HG03139 (cell line): ENCODE data around the gene EDEM1.
"Not testable (repeated sequence)": the region's sequence is repeated elsewhere in the genome, so short reads cannot be mapped to it uniquely, and the experiment has no call there.

Source experiments
- ATAC-seq: cut with Tn5 transposase; IDR thresholded peaks from one replicate; pipeline ENCODE4 v1.9.1; 2021; ENCODE audit not compliant: unreplicated experiment

Gene EDEM1

GRCh38 chr3:5172018-5172417 is 15.5 kb upstream of the EDEM1 start:
- no peak for ATAC-seq

DNA sequence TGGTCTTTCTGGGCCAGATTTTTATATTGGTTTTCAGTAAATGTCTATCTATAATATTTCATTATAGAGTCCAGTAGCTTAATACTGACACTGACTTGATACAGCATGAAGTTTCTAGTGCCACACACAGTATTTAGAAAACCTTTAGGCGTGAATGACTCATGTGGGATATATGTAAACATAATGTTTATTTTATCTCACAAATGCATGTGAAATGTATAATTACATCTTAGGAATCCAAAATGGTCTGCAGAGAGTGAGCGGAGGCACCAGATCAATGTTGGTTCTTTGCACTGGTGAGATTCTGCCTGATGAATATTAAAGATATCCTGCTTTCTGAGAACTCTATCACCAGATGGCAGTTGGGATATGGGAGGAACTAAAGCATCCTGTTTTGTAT is 8.5 kb upstream of the EDEM1 start:
- not testable (repeated sequence) for ATAC-seq

DNA sequence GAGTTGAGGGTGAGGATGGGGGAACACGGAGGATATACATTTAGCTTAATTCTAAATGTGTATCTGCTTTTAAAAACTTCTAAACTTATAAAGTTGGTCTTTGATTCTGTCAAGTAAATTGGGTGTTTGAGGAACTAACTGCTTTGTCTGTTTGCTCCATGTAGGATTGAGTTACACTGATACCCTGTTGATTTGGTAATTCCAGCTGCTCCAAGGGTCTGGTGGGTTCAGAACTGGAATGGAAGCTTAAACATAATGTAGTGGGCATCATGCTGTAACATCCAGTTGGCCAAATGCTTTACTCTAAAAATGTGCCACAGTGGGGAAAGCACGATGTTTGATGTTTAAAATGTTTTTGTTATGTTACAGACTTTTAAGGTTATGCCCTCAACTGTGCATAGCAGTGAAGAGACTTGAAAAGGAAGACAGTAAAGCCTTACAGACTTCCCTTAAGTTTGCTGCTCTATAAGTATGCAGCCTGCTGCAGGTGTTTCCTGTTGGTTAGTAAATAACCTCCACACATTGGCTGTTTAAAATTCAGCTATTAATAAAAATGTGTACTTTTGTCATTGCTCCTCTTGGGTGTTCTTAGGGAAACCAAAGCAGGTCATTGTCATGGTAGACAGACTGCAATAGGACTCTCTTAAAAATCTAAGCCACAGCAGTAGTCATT is 5.9 kb upstream of the EDEM1 start:
- peak; percentile 72 for ATAC-seq

DNA sequence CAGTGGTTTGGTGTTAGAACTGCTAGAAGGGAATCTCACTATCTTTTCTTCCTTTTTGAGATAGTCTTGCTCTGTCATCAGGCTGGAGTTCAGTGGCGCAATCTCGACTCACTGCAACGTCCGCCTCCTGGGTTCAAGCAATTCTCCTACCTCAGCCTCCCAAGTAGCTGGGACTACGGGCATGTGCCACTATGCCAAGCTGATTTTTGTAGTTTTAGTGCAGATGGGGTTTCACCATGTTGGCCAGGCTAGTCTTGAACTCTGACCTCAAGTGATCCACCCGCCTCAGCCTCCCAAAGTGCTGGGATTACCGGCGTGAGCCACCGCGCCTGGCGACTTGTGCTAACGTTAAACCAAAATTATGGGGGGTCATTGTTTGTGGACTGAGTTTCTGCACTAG is 3.8 kb upstream of the EDEM1 start:
- not testable (repeated sequence) for ATAC-seq

DNA sequence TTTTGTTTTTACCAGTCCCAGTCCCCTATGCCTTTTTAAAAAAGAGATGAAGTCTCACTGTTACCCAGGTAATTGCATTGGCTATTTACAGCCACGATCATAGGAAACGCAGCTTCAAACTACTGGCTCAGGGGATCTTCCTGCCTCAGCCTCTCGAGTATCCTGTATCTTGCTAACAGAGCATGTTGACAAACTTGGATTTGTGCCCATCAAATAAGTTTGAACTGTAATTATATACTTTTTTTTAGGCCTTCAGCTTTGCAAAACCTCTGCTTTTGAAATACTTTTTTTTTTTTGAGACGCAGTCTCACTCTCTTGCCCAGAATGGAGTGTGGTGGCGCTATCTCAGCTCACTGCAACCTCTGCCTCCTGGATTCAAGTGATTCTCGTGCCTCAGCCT is 3.0 kb upstream of the EDEM1 start:
- no peak for ATAC-seq

DNA sequence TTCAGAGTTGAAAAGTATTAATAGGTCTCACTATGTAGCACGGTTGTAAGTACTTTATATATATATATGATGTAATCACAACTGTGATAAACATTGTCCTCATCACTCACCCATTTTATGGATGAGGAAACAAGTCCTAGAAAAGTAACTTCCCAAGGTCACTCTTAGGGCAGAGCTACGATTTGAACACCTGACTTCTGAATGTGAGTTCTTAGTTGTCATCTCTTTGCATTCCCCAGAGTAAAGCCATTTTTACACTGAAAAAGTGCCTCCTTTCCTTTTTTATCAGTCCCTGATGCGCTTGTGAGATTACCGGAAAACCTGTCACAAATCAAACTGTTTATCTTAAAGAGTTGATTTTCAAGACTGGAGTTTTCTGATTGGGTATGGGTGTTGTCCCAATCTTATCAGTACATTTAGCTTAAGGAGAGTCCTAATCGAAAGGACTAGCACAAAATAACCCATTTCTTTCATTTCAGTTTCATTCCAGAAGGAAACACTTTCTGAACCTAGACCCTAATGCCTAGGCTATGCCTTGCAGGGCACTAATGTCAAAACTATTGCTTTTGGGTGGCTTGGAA is 2.3 kb upstream of the EDEM1 start:
- no peak for ATAC-seq

DNA sequence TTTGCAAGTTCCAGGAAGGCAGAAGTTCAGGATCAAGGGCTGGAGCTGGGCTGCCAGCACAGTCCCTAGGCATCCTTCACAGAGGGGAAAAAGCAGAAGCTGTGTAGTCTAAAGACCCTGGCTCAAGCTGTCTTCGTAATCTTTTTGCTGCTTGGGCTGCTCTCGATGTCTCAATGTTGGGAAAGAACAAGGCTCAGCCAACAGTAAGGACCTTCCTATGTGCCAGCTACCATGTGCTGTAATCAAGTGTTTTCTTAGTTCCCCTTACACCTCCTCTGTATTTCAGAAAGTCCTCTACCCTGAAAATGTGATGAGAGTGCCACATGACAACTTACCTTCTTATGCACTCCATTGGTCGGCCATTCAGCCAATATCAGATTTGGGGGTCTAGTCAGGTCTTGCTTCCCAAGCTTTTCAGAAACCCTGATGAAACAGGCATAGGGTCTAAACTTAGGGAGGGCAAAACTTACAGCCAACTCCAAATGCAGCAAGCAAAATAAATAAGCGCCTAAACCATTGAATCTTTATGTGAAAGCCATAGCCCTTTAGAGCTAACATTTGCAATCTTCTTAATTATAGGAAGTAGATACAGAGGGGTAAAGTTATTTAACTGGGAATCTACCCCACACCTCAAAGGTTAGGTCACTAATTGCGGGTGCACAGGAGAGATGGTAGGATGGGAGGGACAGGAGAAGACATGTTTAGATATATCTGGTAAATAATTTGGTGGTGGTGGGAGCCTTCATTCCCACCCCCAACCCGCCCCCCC is 1.2 kb upstream of the EDEM1 start:
- no peak for ATAC-seq

GRCh38 chr3:5186858-5187155 is 700 bp upstream of the EDEM1 start:
- ATAC-seq: no peak

DNA sequence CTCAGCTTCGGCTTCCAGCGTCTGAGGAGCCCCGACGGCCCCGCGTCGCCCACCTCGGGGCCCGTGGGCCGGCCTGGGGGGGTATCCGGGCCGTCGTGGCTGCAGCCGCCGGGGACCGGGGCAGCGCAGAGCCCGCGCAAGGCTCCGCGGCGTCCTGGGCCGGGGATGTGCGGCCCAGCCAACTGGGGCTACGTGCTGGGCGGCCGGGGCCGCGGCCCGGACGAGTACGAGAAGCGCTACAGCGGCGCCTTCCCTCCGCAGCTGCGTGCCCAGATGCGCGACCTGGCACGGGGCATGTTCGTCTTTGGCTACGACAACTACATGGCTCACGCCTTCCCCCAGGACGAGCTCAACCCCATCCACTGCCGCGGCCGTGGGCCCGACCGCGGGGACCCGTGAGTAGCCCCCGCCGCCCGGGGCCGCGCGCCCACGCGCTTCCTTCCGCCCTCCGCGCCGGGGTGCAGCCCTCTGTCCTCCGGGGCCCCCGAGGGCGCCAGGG is 462 bp downstream of the EDEM1 start:
- peak; percentile 15 for ATAC-seq

- no peak for ATAC-seq
Observed at GRCh38 chr3:5188419-5189221, 1.1 kb downstream of the EDEM1 start.

DNA sequence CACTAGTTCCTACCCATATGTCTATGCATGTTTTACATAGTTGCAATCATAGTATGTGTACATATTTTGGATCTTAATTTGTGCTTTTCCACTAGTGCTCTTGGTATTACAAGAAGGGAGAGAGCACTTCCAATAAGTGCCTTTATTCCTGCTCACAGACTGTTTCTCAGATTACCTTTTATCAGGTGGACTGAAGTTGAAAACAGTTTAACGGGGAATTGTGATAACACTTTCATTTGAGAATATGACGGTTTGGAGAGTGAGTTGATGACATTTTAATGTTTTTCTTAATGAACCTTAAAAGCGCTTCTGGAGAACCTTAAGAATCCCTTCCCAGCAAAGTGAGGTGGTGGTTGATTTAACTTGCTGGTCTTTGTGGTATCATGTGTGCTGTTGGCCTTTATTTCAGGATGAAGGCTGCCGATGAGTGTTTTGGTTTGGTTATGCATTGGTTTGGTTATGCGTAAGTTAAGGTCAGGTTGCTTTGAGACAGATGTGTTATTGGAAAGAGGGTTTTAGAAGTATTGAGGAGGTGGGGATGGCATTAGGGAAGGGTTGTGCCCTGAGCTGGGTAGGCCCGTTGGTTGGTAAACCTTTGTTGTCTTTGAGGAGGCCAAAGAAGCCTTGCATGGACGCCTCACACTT is 2.8 kb downstream of the EDEM1 start:
- no peak for ATAC-seq

- no peak for ATAC-seq
Observed at GRCh38 chr3:5191555-5192304, 4.2 kb downstream of the EDEM1 start.

GRCh38 chr3:5192571-5193365 is 5.3 kb downstream of the EDEM1 start:
- no peak for ATAC-seq

DNA sequence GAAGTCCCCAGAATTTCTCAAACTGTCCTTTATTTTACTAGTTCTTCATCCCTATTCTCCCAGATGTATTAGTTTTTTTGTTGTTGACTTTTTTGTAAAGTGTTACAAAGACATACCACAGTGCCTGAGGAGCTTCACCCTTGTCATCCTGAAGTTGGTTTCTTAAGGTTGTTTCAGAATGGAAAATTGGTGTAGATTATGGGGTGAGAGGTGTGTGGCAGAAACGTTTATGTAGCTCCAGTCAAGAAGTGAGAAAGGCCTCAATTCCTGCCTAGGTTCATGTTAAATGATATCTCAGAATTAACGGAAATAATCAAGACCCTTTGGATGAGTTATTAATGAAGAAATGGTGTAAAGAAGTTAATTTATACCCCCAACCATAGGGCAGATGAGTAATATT is 6.8 kb downstream of the EDEM1 start:
- ATAC-seq: no peak

DNA sequence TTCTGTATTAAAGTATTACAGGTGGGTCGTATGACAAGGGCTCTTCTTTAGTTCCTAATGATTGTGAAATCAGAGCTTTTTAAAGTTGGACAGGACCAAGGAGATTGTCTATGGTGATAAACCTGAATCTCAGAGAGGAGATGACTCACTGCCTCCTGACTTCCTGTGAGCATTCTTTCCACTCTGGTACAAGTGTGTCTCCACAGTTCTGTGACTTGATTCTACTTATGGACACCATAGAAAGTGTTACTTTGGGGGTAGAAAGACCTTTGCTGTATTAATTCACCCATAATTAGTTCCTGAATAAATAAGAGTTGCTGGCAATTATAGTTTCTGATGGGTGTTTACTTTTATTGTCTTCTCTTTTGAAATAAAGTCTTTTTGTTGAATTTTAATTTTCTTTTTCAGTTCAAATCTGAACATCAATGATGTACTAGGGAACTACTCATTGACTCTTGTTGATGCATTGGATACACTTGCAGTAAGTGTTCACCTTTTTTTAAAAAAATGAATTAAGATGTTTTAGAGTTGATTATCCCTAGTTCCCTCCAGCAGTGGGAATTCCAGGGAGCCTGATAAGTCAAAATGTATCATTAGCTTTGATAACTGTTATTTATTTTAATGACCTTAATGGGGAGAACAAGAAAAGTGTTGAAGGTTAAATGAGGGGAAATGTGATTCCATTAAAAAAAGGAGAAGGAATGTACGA is 7.4 kb downstream of the EDEM1 start:
- ATAC-seq: peak; percentile 35

DNA sequence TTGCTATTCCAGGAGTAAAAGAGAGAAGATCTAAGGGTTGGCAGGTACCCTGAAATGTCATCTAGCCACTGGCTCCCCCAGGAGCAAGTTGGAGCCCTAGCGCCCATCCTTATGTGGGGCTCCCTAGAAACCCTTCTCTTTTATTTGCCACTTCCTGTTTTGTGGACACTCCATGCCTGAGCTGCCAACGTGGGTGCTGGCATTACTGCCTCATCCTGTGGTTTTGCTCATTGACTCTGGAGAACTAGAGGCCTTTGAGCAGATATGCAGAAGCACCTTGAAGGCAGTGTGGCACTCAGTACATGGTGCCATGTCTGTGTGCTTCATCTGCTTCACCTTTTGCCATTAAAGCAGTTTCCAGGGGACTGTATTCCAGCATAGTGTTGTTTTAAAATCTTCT is 8.1 kb downstream of the EDEM1 start:
- ATAC-seq: no peak

GRCh38 chr3:5197022-5197421 is 9.5 kb downstream of the EDEM1 start:
- no peak for ATAC-seq

- peak; percentile 57 for ATAC-seq
Observed at GRCh38 chr3:5197470-5198312, 10.2 kb downstream of the EDEM1 start.
